AG04450 (cell line): Measurements from ENCODE around the gene RNF123. TPM values are rescaled to one million over a fixed set of nuclear protein-coding genes. Genes with fewer than 3 reads are reported as not detected.

Experiments used
- CTCF ChIA-PET: fragments of 300-600, 350-600 bp; formaldehyde crosslinking; extraction: SDS; loops from one replicate; lab custom pipeline; 2022; ENCODE audit warnings: antibody characterized with exemption, inconsistent platforms; lab: Charles Lee
- POLR2A ChIA-PET: fragments of 350-600 bp; formaldehyde crosslinking; extraction: SDS; loops from one replicate; lab custom pipeline; 2021; ENCODE audit warnings: antibody characterized with exemption, inconsistent platforms; lab: Yijun Ruan, JAX
- DNase-seq: peaks from one replicate; pipeline ENCODE4 v3.0.0-alpha.2; 2011; ENCODE audit warnings: low read depth, low spot score
- H3K27ac ChIP-seq: one replicate; pipeline ENCODE4 v1.5.1; 2012; ENCODE audit warnings: low read depth, low read length, control low read depth
- H3K27me3 ChIP-seq: one replicate; pipeline ENCODE4 v1.6.0; 2012; ENCODE audit warnings: low read length; ENCODE audit not compliant: control insufficient read depth, insufficient read depth
- H3K4me3 ChIP-seq: 2 replicates; pipeline ENCODE4 v1.5.1; 2011; ENCODE audit warnings: mild to moderate bottlenecking, low read depth, low read length, control low read depth
- H3K9me3 ChIP-seq: 2 replicates; pipeline ENCODE4 v1.5.1; 2012; ENCODE audit warnings: low read length; ENCODE audit not compliant: control insufficient read depth, insufficient read depth
- CTCF ChIP-seq: IDR thresholded peaks from 2 replicates; pipeline ENCODE4 v1.5.1; 2011; ENCODE audit warnings: low read depth, low read length, control low read depth, inconsistent platforms
- polyA plus RNA-seq: library from polyadenylated mRNA; depleted of rRNA; stranded (reverse); fragments of >200 nt; gene quantifications from 2 replicates; pipeline ENCODE4 v1.2.3, GENCODE V29; 2011

The RNF123 gene
- polyA plus RNA-seq, 1 experiment = 22.9 TPM

- H3K27ac ChIP-seq = no peak overlapping the region
- POLR2A ChIA-PET = no interaction called here
- no peak for DNase-seq
- no peaks in the 10 kb centered on the region for H3K9me3 ChIP-seq
- H3K4me3 ChIP-seq = no peak overlapping the region
- H3K27me3 ChIP-seq = no peaks in the 10 kb centered on the region
- CTCF ChIA-PET = no interaction called here
- TF ChIP-seq CTCF = no peak
These were observed 16.1 kb downstream of the RNF123 start for GRCh38 chr3:49705390-49705960.

DNA sequence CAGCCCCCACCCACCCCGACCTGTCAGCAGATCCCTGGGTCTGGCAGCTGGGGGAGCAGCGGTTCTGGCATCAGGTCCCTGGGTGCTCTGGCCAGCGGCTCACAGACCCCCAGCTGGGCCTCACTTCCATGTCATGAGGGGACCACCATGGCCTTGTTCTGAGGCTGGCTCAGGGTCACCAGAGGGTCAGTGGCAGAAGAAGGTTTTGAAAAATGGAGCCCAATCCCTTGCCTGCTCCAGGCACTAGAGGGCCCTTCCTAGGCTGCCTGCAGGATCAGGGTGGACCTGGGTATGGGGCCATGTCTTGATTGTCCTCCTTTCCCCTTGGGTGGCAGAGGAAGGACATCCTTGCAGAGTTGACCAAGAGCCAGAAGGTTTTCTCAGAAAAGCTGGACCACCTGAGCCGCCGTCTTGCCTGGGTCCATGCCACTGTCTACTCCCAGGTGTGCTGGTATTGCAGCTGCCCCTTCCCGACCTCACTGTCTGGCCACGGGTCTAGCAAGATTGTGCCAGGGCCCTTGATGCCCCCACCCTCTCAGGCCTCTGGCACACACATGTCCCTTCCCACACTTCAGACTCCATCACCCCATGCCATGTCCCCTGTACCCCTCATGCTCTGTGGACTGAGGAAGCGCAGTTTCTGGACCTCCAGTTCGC, 17.2 kb downstream of the RNF123 start:
- POLR2A ChIA-PET = no interaction called here
- H3K9me3 ChIP-seq = no peaks in the 10 kb centered on the region
- CTCF ChIA-PET = no interaction called here
- H3K4me3 ChIP-seq = no peak overlapping the region
- no peak overlapping the region for H3K27ac ChIP-seq
- no peaks in the 10 kb centered on the region for H3K27me3 ChIP-seq
- DNase-seq = no peak
- no peak for TF ChIP-seq CTCF

DNA sequence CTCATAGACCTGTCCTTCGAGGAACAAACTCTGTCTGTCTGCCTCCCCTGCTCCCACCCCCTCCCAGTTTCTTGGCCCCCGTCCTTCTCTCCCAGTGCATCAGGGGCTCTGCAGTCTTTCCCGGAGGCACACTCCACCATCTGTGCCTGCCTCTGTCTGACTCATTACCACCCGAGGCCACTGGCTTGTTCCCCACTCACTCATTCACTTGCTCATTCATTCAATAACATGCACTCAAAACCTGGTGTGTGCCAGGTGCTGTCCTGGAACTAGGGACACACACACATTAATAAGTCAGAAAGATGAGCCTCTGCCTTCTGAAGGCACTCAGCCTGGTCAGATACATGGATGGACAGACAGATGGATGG, 17.7 kb downstream of the RNF123 start:
- no peak overlapping the region for H3K4me3 ChIP-seq
- DNase-seq = no peak
- no peak overlapping the region for H3K27ac ChIP-seq
- no peaks in the 10 kb centered on the region for H3K9me3 ChIP-seq
- ChIA-PET POLR2A (no interaction called here), CTCF (no interaction called here)
- no peak for TF ChIP-seq CTCF
- no peaks in the 10 kb centered on the region for H3K27me3 ChIP-seq

GRCh38 chr3:49709852-49710251, 20.5 kb downstream of the RNF123 start:
- no peak for DNase-seq
- Histone ChIP-seq H3K27ac (no peak overlapping the region), H3K9me3 (no peaks in the 10 kb centered on the region), H3K27me3 (no peaks in the 10 kb centered on the region), H3K4me3 (no peak overlapping the region)
- POLR2A ChIA-PET = no interaction called here
- TF ChIP-seq CTCF = no peak
- CTCF ChIA-PET = no interaction called here

GRCh38 chr3:49711489-49711888, 22.1 kb downstream of the RNF123 start:
- Histone ChIP-seq H3K4me3 (no peak overlapping the region), H3K27ac (no peak overlapping the region), H3K27me3 (no peaks in the 10 kb centered on the region), H3K9me3 (no peaks in the 10 kb centered on the region)
- POLR2A ChIA-PET = interaction anchor here (1.4 kb wide), 1 partner anchor 9 kb away, joined by 5 read pairs; no protein-coding TSS in a partner anchor
- CTCF ChIA-PET = interaction anchor here (1.2 kb wide), 1 partner anchor 172 kb away, joined by 3 read pairs; no protein-coding TSS in a partner anchor
- no peak for TF ChIP-seq CTCF
- DNase-seq = no peak
